ENCODE measurements around the gene ZMYND19.
"Not testable (repeated sequence)": the region's sequence is repeated elsewhere in the genome, so short reads cannot be mapped to it uniquely, and the experiment has no call there.

ZMYND19 gene

DNA sequence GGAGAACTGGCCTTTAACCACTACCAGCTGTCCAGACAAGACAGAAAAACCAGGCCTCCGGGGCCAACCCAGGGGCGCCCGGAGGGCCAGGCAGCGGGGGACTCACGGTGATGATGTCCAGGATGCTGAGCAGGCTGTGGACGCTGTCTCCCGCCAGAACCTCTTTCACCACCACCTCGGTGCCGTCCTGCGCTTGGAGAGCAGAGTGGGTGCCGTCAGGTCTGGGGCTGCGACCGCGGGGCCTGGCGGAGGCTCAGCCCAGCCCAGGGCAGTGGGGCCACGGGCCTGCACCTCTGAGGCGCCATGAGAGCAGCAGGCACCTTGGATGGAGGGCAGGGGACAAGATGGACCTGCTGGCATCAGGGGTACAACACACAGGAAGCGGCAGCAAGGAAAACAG is 49.8 kb downstream of the ZMYND19 start:
- no peak overlapping the region for H3K27ac ChIP-seq (ENCODE audit: extremely low read depth, low read depth, low read length)
- no peak for TF ChIP-seq ZNF768 (tag by site-specific recombination; IDR thresholded peaks at IDR 0.05)
- TF ChIP-seq, protein P1, sequence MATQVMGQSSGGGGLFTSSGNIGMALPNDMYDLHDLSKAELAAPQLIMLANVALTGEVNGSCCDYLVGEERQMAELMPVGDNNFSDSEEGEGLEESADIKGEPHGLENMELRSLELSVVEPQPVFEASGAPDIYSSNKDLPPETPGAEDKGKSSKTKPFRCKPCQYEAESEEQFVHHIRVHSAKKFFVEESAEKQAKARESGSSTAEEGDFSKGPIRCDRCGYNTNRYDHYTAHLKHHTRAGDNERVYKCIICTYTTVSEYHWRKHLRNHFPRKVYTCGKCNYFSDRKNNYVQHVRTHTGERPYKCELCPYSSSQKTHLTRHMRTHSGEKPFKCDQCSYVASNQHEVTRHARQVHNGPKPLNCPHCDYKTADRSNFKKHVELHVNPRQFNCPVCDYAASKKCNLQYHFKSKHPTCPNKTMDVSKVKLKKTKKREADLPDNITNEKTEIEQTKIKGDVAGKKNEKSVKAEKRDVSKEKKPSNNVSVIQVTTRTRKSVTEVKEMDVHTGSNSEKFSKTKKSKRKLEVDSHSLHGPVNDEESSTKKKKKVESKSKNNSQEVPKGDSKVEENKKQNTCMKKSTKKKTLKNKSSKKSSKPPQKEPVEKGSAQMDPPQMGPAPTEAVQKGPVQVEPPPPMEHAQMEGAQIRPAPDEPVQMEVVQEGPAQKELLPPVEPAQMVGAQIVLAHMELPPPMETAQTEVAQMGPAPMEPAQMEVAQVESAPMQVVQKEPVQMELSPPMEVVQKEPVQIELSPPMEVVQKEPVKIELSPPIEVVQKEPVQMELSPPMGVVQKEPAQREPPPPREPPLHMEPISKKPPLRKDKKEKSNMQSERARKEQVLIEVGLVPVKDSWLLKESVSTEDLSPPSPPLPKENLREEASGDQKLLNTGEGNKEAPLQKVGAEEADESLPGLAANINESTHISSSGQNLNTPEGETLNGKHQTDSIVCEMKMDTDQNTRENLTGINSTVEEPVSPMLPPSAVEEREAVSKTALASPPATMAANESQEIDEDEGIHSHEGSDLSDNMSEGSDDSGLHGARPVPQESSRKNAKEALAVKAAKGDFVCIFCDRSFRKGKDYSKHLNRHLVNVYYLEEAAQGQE (tag by site-specific recombination; IDR thresholded peaks at IDR 0.05): no peak
- H3K4me1 ChIP-seq (ENCODE audit: control insufficient read depth, insufficient read depth, low read length): no peaks in the 10 kb centered on the region
- no peaks in the 10 kb centered on the region for H3K9me3 ChIP-seq (ENCODE audit: control insufficient read depth, insufficient read depth, low read depth, low read length)
- CTCF ChIA-PET: interaction anchor here (1.8 kb wide), 1 partner anchor 254 kb away, joined by 6 read pairs; no protein-coding TSS in a partner anchor
- H3K36me3 ChIP-seq (ENCODE audit: control insufficient read depth in 2 of 2, insufficient read depth in 1 of 2, low read length in 2 of 2): no peaks in the 10 kb centered on the region; a peak in 1 of 3 replicates
- POLR2A ChIA-PET: interaction anchor here (2.2 kb wide), 1 partner anchor 12 kb away, joined by 7 read pairs; the partner anchor contains the start of gene MRPL41
- no peak overlapping the region for H3K4me3 ChIP-seq (ENCODE audit: low read depth, low read length)

DNA sequence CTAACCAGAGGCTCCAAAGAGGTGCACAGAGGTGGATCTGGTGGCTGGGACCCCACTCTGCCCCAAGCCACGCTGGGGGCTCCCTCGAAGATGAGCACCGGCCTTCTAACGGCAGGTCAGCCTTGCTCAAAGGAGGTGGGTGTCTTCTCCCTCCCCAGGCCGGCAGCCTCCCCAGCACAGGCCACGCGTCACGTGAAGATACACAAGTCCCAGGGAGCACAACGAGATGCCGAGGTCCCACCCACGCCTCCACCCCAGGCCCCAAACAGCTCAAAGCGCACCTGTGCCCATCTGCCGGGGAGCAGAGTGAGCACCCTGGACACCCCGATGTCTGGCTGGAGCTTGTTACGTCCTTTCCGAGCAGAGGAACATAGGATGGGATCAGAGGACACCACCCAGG is 52.3 kb downstream of the ZMYND19 start:
- Histone ChIP-seq H3K4me3 (ENCODE audit: low read depth, low read length) (no peak overlapping the region), H3K4me1 (ENCODE audit: control insufficient read depth, insufficient read depth, low read length) (no peaks in the 10 kb centered on the region), H3K9me3 (ENCODE audit: control insufficient read depth, insufficient read depth, low read depth, low read length) (no peaks in the 10 kb centered on the region), H3K36me3 (ENCODE audit: control insufficient read depth in 2 of 2, insufficient read depth in 1 of 2, low read length in 2 of 2) (no peaks in the 10 kb centered on the region; a peak in 1 of 3 replicates), H3K27ac (ENCODE audit: extremely low read depth, low read depth, low read length) (no peak overlapping the region)
- ChIA-PET POLR2A (no interaction called here), CTCF (interaction anchor here (0.6 to 2.2 kb wide), 5 partner anchors 8 to 251 kb away, joined by 3 to 6 read pairs (median 4); no protein-coding TSS in a partner anchor)
- no peak for TF ChIP-seq ZNF529 (tag by site-specific recombination; IDR thresholded peaks at IDR 0.05; ENCODE audit: insufficient replicate concordance)
- TF ChIP-seq, protein P2, sequence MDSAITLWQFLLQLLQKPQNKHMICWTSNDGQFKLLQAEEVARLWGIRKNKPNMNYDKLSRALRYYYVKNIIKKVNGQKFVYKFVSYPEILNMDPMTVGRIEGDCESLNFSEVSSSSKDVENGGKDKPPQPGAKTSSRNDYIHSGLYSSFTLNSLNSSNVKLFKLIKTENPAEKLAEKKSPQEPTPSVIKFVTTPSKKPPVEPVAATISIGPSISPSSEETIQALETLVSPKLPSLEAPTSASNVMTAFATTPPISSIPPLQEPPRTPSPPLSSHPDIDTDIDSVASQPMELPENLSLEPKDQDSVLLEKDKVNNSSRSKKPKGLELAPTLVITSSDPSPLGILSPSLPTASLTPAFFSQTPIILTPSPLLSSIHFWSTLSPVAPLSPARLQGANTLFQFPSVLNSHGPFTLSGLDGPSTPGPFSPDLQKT (IDR thresholded peaks at IDR 0.05; ENCODE audit: borderline replicate concordance, low read depth, low read length): no peak
- TF ChIP-seq ZBTB8A (tag by site-specific recombination; IDR thresholded peaks at IDR 0.05): no peak
- TF ChIP-seq ZNF311 (tag by site-specific recombination; IDR thresholded peaks at IDR 0.05; ENCODE audit: borderline replicate concordance): no peak
- no peak for TF ChIP-seq ZNF24 (tag by site-specific recombination; IDR thresholded peaks at IDR 0.05)
- no peak for TF ChIP-seq ZIC2 (tag by site-specific recombination; IDR thresholded peaks at IDR 0.05)
- TF ChIP-seq ZNF600 (tag by site-specific recombination; IDR thresholded peaks at IDR 0.05): no peak
- TF ChIP-seq ZNF214 (tag by site-specific recombination; IDR thresholded peaks at IDR 0.05; ENCODE audit: borderline replicate concordance): no peak
- TF ChIP-seq ZNF571 (tag by site-specific recombination; IDR thresholded peaks at IDR 0.05): no peak
- TF ChIP-seq ZNF76 (tag by site-specific recombination; IDR thresholded peaks at IDR 0.05; ENCODE audit: borderline replicate concordance, low read depth): no peak
- TF ChIP-seq, protein P3, sequence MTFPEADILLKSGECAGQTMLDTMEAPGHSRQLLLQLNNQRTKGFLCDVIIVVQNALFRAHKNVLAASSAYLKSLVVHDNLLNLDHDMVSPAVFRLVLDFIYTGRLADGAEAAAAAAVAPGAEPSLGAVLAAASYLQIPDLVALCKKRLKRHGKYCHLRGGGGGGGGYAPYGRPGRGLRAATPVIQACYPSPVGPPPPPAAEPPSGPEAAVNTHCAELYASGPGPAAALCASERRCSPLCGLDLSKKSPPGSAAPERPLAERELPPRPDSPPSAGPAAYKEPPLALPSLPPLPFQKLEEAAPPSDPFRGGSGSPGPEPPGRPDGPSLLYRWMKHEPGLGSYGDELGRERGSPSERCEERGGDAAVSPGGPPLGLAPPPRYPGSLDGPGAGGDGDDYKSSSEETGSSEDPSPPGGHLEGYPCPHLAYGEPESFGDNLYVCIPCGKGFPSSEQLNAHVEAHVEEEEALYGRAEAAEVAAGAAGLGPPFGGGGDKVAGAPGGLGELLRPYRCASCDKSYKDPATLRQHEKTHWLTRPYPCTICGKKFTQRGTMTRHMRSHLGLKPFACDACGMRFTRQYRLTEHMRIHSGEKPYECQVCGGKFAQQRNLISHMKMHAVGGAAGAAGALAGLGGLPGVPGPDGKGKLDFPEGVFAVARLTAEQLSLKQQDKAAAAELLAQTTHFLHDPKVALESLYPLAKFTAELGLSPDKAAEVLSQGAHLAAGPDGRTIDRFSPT (tag by site-specific recombination; IDR thresholded peaks at IDR 0.05): no peak
- TF ChIP-seq ZNF146 (tag by site-specific recombination; IDR thresholded peaks at IDR 0.05): no peak

DNA sequence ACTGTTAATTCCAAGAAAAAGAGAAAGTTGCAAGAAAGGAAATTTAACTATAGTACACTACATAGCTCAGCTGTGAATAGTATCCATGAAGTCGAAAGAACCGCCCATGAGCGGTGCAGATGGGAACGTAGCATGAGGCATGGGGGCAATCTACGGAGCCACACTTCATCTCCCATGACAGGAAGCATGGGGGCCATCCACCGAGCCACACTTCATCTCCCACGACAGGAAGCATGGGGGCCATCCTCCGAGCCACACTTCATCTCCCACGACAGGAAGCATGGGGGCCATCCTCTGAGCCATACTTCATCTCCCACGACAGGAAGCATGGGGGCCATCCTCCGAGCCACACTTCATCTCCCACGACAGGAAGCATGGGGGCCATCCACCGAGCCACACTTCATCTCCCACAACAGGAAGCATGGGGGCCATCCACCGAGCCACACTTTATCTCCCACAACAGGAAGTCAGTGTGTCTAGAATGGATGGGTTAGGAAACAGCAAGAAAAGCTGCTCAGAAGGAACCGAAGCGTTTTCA is 53.6 kb downstream of the ZMYND19 start:
- POLR2A ChIA-PET; H3K9me3 ChIP-seq (ENCODE audit: control insufficient read depth, insufficient read depth, low read depth, low read length): not testable (repeated sequence)
- CTCF ChIA-PET: interaction anchor here (0.7 to 2.2 kb wide), 3 partner anchors 9 to 250 kb away, joined by 3 to 6 read pairs (median 4); no protein-coding TSS in a partner anchor

More for the DNA sequence above, 53.6 kb downstream of the ZMYND19 start:
- H3K4me1 ChIP-seq (ENCODE audit: control insufficient read depth, insufficient read depth, low read length); H3K36me3 ChIP-seq (ENCODE audit: control insufficient read depth in 2 of 2, insufficient read depth in 1 of 2, low read length in 2 of 2); H3K4me3 ChIP-seq (ENCODE audit: low read depth, low read length); H3K27ac ChIP-seq (ENCODE audit: extremely low read depth, low read depth, low read length): not testable (repeated sequence)

Data from HEK293 (cell line).